ENCODE results near the gene VAV1. TPM values are rescaled to one million over a fixed set of nuclear protein-coding genes. Genes with fewer than 3 reads are reported as not detected.
"Not testable (repeated sequence)": the region's sequence is repeated elsewhere in the genome, so short reads cannot be mapped to it uniquely, and the experiment has no call there.

VAV1 gene
- total RNA-seq, 1 donor from 2014 or later: not detected

- Mint-ChIP-seq H3K36me3 (ENCODE audit: insufficient read depth) (no peaks in the 10 kb centered on the region), H3K9me3 (ENCODE audit: low read depth) (peaks cover 27% of the 10 kb centered on the region), H3K27ac (no peak overlapping the region), H3K4me1 (ENCODE audit: low read depth) (no peaks in the 10 kb centered on the region), H3K4me3 (ENCODE audit: low read depth) (no peak overlapping the region), H3K27me3 (peaks cover 9% of the 10 kb centered on the region)
- no peak for DNase-seq (ENCODE audit: low spot score, unreplicated experiment)
- TF ChIP-seq, protein P1, sequence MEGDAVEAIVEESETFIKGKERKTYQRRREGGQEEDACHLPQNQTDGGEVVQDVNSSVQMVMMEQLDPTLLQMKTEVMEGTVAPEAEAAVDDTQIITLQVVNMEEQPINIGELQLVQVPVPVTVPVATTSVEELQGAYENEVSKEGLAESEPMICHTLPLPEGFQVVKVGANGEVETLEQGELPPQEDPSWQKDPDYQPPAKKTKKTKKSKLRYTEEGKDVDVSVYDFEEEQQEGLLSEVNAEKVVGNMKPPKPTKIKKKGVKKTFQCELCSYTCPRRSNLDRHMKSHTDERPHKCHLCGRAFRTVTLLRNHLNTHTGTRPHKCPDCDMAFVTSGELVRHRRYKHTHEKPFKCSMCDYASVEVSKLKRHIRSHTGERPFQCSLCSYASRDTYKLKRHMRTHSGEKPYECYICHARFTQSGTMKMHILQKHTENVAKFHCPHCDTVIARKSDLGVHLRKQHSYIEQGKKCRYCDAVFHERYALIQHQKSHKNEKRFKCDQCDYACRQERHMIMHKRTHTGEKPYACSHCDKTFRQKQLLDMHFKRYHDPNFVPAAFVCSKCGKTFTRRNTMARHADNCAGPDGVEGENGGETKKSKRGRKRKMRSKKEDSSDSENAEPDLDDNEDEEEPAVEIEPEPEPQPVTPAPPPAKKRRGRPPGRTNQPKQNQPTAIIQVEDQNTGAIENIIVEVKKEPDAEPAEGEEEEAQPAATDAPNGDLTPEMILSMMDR (IDR thresholded peaks at IDR 0.05; ENCODE audit: unreplicated experiment): no peak
These were observed 23.8 kb downstream of the VAV1 start for GRCh38 chr19:6796278-6796677.

GRCh38 chr19:6797646-6798045 is 25.1 kb downstream of the VAV1 start:
- no peaks in the 10 kb centered on the region for H3K36me3 Mint-ChIP-seq (ENCODE audit: insufficient read depth)
- TF ChIP-seq, protein P1 (IDR thresholded peaks at IDR 0.05; ENCODE audit: unreplicated experiment): no peak
- H3K4me3 Mint-ChIP-seq (ENCODE audit: low read depth): no peak overlapping the region
- H3K27ac Mint-ChIP-seq: no peak overlapping the region
- DNase-seq (ENCODE audit: low spot score, unreplicated experiment): no peak
- peaks cover 14% of the 10 kb centered on the region for H3K9me3 Mint-ChIP-seq (ENCODE audit: low read depth)
- H3K4me1 Mint-ChIP-seq (ENCODE audit: low read depth): no peaks in the 10 kb centered on the region
- peaks cover 11% of the 10 kb centered on the region for H3K27me3 Mint-ChIP-seq

GRCh38 chr19:6800160-6800790 is 27.8 kb downstream of the VAV1 start:
- not testable (repeated sequence) for H3K36me3 Mint-ChIP-seq (ENCODE audit: insufficient read depth); H3K4me3 Mint-ChIP-seq (ENCODE audit: low read depth); H3K4me1 Mint-ChIP-seq (ENCODE audit: low read depth); DNase-seq (ENCODE audit: low spot score, unreplicated experiment); H3K27ac Mint-ChIP-seq; H3K9me3 Mint-ChIP-seq (ENCODE audit: low read depth)
- H3K27me3 Mint-ChIP-seq: peaks cover 16% of the 10 kb centered on the region

DNA sequence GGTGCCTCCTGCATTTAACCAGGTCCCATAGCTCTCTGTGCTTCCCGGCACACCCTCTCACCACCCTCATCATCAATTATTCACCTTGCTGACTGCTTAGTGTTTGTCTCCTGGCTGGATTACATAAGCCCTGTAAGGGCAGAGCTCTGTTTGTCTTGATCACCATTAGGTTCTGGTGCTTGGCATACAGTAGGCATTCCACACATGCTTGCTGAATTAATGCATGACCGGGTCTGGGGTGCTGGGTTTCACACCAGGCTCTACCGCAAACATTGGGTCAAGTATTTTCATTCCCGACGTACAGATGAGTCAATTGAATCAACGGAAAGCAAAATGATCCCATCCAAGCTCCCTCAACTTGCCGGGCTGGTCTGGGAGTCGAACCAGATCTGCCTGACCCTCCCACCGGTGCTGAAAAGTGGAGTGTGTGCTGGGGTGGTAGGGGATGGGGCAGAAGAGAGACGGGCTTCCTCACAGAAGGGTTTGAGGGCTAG is 28.5 kb downstream of the VAV1 start:
- Mint-ChIP-seq H3K27ac (no peak overlapping the region), H3K9me3 (ENCODE audit: low read depth) (peaks cover 6% of the 10 kb centered on the region), H3K4me3 (ENCODE audit: low read depth) (no peak overlapping the region), H3K36me3 (ENCODE audit: insufficient read depth) (no peaks in the 10 kb centered on the region), H3K27me3 (peaks cover 16% of the 10 kb centered on the region), H3K4me1 (ENCODE audit: low read depth) (no peaks in the 10 kb centered on the region)
- TF ChIP-seq, protein P1 (IDR thresholded peaks at IDR 0.05; ENCODE audit: unreplicated experiment): no peak
- DNase-seq (ENCODE audit: low spot score, unreplicated experiment): no peak

- H3K9me3 Mint-ChIP-seq (ENCODE audit: low read depth): peaks cover 4% of the 10 kb centered on the region
- H3K27ac Mint-ChIP-seq: no peak overlapping the region
- H3K4me3 Mint-ChIP-seq (ENCODE audit: low read depth): no peak overlapping the region
- no peak for DNase-seq (ENCODE audit: low spot score, unreplicated experiment)
- H3K4me1 Mint-ChIP-seq (ENCODE audit: low read depth): no peaks in the 10 kb centered on the region
- TF ChIP-seq, protein P1 (IDR thresholded peaks at IDR 0.05; ENCODE audit: unreplicated experiment): no peak
- peaks cover 16% of the 10 kb centered on the region for H3K27me3 Mint-ChIP-seq
- no peaks in the 10 kb centered on the region for H3K36me3 Mint-ChIP-seq (ENCODE audit: insufficient read depth)
These were observed 29.1 kb downstream of the VAV1 start for GRCh38 chr19:6801485-6802086.

Data from progenitor cell of endocrine pancreas (in vitro differentiated cells).